Posterior cingulate gyrus (tissue), 11 donors: Measurements from ENCODE around the gene LPAR6.
A peak's percentile ranks its signal among the peaks of the same experiment; 100 is the strongest.
"Not testable (repeated sequence)": the region's sequence is repeated elsewhere in the genome, so short reads cannot be mapped to it uniquely, and the experiment has no call there.

ENCODE experiments used
- DNase-seq, 10 donors: peaks; one replicate each; pipeline versions ENCODE4 v3.0.0 to v3.0.0-alpha.2; 2020 to 2021; ENCODE audit warnings: mixed read lengths in 3 of 10
- intact Hi-C: fragments of 100-400 bp; cut with DNase I; formaldehyde crosslinking; loops from one replicate; pipeline ENCODE4 v1.15.1; 2023

LPAR6 gene, protein sequence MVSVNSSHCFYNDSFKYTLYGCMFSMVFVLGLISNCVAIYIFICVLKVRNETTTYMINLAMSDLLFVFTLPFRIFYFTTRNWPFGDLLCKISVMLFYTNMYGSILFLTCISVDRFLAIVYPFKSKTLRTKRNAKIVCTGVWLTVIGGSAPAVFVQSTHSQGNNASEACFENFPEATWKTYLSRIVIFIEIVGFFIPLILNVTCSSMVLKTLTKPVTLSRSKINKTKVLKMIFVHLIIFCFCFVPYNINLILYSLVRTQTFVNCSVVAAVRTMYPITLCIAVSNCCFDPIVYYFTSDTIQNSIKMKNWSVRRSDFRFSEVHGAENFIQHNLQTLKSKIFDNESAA

GRCh38 chr13:48412881-48413351, at the start of gene LPAR6:
LPAR6 (minus strand) TSS chr13:48413113; CDS start chr13:48412423, 690 bp downstream.
- intact Hi-C loops, result no loop called here
- DNase-seq, result no peak

GRCh38 chr13:48457578-48458242, 44.8 kb upstream of the LPAR6 start:
- intact Hi-C loops, result no loop called here
- peak in 2 of 10 donors; percentile 71 to 79 for DNase-seq

DNA sequence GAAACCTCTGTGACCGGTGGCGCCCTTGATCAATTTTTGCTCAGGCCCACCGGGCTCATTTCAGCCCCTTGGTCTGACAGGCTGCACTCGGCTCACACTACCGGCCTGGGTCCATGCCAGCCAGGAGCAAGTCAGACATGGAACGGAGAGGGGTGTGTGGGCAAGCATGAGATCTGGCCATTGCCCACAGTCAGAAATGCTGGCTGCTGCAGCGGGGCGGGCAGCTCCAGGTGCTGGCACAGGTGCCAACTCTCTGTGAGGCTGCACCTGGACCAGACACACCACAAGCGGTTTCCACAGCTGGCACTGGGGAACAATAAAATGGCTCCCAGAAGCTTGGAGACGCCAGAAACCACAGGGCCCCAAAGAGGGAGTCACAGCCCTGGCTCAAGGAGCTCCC, 43.6 kb upstream of the LPAR6 start:
- peak in 1 of 10 donors; percentile 79 for DNase-seq
- intact Hi-C loops, result no loop called here

- intact Hi-C loops, DNase-seq: not testable (repeated sequence)
These were observed 38.3 kb upstream of the LPAR6 start for GRCh38 chr13:48451196-48451595.

DNA sequence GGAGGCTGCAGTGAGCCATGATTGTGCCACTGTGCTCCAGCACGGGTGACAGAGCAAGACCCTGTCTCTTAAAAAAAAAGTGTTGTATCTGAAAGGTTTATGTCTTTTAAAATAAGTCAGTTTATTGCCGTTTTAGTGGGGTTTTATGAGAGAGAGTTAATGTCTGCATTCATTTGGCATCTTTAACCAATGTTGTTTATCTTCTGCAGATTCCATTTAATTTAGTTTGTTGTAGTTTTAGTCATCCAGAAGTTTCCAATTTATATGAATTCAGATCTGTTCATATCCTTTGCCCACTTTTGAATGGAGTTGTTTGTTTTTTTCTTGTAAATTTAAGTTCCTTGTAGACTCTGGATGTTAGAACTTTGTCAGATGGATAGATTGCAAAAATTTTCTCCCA, 36.7 kb upstream of the LPAR6 start:
- no peak for DNase-seq
- intact Hi-C loops, result no loop called here

GRCh38 chr13:48448959-48449614, 36.2 kb upstream of the LPAR6 start:
- intact Hi-C loops, result no loop called here
- no peak for DNase-seq

DNA sequence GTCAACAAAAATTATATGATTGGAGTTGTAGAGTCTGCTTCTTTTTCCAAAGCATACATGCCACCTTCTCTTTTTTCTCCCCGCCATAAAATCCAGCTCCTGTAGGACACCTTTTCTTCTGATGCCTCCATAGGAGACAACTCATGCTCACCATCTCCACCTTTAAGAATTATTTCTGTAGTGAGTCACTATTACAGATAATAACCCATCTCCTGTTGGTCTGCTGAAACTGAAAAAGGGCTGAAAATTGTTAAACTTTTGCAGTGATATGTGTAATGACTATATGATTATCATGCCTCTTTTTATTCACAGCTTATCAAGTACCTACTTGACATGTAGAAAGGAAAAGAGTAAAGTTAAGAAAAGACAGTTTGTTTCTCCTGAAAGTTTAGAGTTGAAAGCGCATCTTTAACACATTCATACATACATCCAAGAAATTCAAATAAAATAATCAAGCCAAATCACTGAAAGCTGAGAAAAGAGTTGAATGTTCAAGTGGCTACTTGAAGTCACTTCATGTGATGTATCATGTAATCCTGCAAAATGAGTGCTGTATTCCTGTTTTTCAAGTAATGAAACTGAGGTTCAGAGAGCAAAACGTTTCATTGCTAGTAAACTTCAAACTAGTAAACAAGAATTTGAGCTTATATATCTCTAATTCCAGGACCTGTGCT, 35.5 kb upstream of the LPAR6 start:
- DNase-seq, result no peak
- intact Hi-C loops, result no loop called here

GRCh38 chr13:48446464-48446863, 33.6 kb upstream of the LPAR6 start:
- intact Hi-C loops, result no loop called here
- DNase-seq, result no peak

DNA sequence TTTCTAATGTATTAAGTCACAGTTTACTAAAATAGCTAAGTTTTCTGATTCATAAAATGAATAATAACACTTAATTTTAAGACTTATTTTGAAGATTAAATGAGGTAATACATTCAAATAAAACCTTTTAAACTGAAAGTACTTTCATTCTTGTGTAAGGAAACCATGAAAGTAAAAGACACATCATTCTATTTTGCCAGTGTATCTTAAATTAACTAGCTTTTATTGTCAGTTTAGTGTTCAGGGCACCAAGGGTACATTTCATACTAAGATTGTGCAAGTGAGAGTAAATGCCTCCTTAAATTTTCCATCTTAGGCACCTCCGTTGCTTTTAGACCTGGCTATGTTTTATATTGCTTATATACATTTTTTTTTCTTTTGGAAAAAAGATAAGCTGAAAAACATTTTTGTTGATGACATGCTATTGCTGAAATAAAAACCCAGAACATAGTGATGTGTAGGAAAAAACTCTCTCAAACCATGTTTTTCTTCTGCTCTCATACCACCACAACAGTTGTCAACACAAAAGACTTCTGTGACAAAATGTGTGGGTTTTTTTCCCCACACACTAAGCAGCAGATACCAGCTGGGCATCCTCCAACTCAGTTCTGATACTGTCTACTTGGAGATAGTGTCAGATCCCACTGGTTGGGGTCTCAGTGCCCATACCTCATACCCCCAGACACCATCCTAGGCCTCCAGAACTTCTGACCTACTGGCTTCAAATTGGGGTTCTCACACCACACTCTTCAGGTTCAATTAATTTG, 30.7 kb upstream of the LPAR6 start:
- intact Hi-C loops, result no loop called here

GRCh38 chr13:48437371-48437770, 24.5 kb upstream of the LPAR6 start:
- intact Hi-C loops, result no loop called here
- peak in 2 of 10 donors; percentile 21 to 68 for DNase-seq

More for the DNA sequence above, 30.7 kb upstream of the LPAR6 start:
- DNase-seq, result no peak

- no peak for DNase-seq
- intact Hi-C loops, result no loop called here
These were observed 23.9 kb upstream of the LPAR6 start for GRCh38 chr13:48436661-48437288.

DNA sequence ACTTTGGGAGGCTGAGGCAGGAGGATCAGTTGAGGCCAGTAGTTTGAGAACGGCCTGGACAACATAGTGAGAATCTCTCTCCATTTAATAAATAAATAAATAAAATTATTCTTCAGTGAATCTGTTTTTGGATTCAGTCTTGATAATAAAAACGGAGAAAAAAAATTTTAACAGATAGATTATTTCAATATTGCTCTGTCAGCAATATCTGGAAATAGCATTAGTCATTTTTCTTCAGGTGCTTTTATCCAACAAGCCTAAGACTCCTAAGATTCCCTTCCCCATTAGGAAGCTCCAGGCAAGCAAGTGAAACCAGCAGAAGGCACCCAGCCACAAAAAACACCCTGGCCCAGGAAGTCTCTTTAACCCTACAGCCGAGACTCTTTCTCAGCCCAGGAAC, 21.3 kb upstream of the LPAR6 start:
- peak in 1 of 10 donors; percentile 48 for DNase-seq
- intact Hi-C loops, result no loop called here

GRCh38 chr13:48431987-48432615, 19.2 kb upstream of the LPAR6 start:
- intact Hi-C loops, result no loop called here
- no peak for DNase-seq

DNA sequence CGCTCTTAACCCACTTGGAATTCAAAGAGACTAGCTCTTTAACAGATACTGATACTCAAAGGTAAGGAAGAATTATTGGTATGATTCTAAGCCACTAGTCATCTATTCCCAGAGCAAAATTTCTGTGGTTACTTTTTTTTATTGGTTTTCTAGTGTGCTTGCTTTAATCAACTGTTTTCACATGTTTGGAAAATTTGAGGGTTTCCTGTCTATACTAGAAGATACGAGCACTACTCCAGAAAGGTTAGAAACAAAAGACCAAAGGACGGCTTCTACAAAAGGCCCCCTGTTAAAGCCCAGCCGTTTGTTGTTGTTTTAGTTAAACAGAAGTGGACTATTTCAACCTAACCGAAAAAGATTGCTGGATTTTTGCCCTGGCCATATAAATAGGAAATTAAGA, 18.5 kb upstream of the LPAR6 start:
- DNase-seq, result no peak

GRCh38 chr13:48429886-48430285, 17.0 kb upstream of the LPAR6 start:
- intact Hi-C loops, result no loop called here

More for the DNA sequence above, 18.5 kb upstream of the LPAR6 start:
- intact Hi-C loops, result no loop called here

GRCh38 chr13:48429036-48429435, 16.1 kb upstream of the LPAR6 start:
- no peak for DNase-seq
- intact Hi-C loops, result no loop called here

More at GRCh38 chr13:48429886-48430285, 17.0 kb upstream of the LPAR6 start:
- DNase-seq, result no peak

- intact Hi-C loops, DNase-seq: not testable (repeated sequence)
These were observed 13.9 kb upstream of the LPAR6 start for GRCh38 chr13:48426755-48427298.

DNA sequence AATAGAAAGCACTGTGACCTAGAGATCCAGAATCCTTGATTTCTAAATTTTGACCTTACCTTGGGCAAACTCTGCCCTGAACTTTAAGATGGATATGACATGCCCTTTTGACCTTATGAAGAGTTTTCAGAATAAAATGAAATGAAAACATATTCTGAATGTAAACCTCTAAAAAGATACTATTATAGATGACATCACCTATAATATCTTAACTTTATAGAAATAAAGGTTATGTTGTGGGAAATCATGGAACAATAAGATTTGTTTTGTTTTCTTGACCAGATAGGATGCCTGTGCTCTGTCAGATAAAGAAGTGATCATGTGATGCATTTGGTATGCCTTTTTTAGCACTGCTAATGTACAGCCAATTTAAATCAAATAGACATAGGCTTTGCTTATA, 13.1 kb upstream of the LPAR6 start:
- DNase-seq, result no peak
- intact Hi-C loops, result no loop called here

GRCh38 chr13:48424212-48424611, 11.3 kb upstream of the LPAR6 start:
- intact Hi-C loops, result no loop called here
- no peak for DNase-seq
